ENCODE data around the gene RIPPLY3.
"Not testable (repeated sequence)": the region's sequence is repeated elsewhere in the genome, so short reads cannot be mapped to it uniquely, and the experiment has no call there.

Gene RIPPLY3

DNA sequence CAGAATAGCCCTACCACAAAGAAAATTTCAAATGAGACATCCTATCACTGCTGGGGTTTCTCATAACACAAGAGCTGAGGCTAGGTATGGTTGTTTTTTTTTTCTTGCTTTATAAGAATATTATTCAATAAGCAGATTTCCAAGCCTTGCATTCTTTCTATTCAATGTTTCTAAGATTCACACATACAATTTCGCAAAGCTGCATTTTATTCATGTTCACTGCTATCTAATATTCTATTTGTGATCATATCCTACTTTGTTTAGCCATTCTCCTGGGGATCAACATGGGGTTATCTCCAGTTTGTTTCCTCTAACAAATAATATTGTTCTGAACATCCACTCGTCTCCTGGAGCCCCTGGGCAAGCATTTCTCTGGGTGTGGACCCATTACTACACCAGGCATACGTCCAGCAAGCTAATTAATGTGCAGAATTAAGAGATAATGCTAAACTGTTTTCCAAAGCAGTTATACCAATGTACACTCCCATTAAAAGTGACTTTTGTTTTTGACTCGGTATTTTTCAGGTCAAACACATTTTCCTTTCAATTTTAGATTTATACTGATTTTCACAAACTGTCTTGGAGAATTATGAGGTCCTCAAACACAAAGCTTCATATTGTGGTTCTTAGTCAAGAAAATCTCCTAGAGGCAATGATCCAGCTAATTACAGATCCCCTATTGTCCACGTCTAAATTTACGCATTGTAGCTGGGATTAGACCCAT is 24.4 kb upstream of the RIPPLY3 start:
- DNase-seq, result no peak

DNA sequence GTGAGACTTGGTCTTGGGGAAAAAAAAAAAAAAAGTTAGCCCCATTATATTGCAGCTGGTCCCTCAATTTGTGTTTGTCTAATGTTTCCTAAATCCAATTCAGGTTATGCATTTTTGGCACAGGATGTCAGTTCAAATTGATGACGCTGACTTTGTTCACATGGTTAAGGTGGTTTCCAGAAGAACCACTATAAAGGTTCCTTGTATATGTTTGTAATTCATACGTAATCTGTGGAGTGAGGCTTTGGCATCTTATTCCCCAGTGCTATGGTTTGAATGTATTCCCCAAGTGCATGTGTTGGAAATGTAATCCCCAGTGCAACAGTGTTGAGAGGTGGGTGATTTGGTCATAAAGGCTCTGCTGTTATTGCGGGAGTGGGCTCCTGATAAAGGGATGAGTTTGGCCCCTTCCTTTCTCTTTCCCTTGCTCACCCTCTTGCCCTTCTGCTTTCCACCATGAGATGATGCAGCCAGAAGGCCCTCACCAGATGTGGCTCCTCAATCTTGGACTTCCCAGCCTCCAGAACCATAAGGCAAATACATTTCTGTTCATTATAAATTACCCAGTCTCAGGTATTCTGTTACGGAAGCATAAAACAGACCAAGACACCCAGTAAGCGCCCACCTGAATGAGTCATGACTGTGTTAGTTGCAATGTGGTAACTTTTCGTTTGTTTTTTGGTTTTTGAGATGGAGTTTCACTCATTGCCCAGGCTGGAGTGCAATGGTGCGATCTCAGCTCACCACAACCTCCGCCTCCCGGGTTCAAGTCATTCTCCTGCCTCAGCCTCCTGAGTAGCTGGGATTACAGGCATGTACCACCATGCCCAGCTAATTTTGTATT is 20.5 kb upstream of the RIPPLY3 start:
- DNase-seq, result no peak

DNA sequence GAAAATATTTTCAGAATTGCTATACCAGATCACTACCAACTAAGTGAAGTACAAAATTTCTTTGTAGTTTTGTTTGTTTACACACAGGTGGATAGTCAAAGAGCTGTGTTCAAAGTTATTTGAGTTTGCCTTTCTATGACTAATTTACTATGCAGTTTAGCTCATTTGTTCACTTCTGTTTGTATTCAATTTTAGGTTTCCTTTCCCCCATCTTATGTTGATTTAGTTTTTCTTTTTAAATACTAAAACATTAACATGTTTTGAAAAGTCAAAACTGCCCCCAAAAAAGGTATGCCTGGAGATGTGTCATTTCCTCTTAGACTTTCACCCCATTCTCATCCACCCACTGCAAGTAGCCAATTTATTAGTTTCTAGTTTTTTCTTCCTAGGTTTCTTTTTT is 18.7 kb upstream of the RIPPLY3 start:
- DNase-seq, result no peak

DNA sequence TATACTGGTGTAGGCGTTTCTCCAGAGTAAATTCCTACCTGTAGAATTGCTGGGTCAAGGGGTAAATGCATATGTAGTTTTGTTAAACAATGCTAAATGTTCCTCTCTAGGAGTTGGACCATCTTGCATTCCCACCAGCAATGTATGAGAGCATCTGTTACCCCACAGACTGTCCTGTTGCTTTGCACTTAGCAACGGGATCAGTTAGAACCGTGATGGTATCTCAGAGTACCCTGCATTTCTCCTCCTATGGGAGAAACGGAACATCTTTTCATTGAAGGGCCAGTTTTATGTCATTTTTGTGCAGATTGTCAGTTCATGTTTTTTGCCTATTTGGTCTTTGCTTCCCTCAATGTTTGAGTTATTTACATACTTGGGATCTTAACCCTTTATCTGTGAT is 18.0 kb upstream of the RIPPLY3 start:
- no peak for DNase-seq

DNA sequence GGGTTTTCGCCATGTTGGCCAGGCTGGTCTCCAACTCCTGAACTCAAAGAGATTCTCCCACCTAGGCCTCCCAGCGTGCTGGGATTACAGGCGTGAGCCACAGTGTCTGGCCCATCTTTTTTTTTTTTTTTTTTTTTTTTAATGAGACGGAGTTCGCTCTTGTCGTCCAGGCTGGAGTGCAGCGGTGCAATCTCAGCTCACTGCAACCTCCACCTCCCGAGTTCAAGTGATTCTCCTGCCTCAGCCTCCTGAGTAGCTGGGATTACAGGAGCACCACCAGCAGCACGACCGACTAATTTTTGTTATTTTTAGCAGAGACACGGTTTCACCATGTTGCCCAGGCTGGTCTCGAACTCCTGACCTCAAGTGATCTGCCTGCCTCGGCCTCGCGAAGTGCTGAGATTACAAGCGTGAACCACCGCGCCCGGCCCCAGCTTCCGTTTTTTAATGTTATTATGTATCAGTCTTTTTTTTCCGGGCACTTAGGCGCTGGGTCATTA is 17.3 kb upstream of the RIPPLY3 start:
- DNase-seq, result not testable (repeated sequence)

DNA sequence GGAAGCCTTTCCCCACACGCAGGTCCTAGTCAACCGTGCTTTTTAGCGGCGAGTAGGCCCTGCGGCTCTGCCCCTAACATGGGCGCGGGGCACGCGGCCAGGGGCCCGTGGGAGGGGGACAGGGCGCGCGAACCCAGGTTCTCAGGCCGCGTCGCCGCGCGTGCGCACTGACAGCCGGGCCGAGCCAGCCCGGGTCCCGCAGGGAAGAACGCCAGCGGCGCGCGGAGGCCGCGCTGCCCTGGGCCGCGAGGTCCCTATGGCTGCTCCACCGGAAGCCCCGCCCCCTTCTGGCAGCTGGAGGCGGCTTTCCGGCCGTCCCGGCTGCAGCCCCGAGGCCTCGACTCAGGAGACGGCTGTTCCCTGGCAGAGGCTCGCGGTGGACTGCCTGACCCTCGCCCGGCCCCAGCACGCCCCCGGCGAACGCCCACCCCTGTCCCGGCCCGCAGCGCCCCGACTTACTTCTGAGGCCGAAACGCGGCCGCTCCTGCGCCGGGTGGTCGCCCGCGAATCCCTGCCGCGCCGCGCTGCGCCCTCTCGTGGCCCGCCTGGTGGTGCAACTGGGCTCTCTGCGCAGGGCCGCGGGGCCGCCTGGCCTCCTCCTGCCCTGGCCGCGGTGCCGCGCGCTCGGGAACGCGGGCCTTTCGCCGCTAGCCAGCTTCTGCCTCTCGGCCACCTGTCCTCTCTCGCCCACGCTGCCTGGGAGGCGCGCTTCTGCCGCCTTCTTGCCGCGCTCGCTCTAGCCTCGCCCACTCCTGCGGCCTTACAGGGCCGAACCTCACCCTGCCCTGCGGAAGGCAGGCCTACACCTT is 16.6 kb upstream of the RIPPLY3 start:
- DNase-seq, result peak; percentile 43

DNA sequence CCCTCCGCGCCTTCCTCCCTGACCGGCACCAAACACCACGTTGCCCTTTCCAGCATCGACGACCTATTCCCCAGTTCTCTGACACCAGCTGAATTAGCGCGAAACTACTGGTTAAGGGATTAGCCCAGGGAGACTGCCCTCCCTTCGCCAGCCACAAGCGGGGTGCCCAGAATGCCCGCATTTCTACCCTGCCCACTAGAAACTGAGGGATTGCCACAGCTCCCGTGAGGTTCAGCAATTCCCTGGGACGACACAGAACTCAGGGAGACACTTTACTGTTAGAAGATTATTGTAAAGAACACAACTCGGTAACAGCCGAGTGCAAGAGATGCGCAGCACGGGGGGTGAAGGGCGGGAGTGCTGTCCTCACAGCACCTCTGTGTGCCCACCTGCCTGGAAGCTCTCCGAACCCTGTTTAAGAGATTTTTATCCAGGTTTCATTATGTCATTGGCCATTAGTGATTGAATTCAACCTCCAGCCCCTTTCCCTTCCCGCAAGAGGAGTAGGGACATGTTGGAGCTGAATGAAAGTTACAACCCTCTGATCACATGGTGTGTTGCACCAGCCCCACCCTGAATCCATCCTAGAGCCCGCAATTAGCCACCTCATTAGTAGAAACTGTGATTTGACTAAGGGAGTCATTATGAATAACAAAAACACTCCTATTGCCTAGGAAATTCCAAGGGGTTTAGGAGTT is 15.8 kb upstream of the RIPPLY3 start:
- DNase-seq, result no peak

DNA sequence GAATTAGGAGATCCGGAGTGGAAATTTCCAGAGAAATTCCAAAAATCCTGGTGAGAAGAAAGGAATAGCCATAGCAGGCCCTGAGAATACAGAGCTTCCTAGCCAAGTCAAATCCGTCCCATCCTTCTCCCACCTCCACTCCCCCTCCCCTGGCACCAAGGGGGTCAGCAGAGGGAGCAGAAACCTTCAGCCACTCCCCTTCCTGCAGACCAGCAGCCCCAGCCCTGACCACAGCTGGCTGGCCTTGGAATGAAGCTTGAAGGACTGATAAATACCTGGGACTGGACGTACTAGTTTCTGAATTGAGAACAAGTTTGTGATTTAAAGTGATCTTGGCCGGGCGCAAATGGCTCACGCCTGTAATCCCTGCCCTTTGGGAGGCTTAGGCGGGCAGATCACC is 13.8 kb upstream of the RIPPLY3 start:
- DNase-seq, result no peak

DNA sequence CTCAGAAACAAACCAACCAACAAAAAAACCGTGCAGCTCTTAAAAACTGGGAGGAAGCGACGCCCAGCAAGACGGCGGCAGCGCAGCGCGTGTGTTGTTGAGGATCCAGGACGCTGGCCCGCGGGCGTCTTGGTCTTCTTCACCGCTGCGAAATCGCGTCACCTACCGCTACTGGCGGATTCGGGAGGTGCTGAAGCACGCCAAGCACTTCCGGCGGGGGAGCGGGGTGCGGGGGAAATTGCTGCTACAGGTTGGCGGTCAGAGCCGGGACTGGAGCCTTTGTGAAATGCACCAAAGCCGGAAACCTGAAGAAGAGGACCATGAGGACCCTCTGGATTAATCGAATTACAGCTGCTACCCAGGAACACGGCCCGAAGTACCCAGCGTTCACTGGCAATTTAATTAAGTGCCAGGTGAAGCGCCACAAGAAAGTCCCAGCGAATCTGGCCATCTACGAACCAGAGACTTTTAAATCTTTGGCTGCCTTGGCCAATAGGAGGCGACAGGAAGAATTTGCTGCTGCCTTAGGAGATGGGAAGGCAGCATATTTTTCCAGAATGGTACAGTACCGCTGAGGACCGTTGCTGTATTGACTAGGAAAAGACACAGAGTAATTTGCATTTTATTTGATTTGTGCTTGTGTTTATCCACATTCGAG is 11.9 kb upstream of the RIPPLY3 start:
- DNase-seq, result no peak

DNA sequence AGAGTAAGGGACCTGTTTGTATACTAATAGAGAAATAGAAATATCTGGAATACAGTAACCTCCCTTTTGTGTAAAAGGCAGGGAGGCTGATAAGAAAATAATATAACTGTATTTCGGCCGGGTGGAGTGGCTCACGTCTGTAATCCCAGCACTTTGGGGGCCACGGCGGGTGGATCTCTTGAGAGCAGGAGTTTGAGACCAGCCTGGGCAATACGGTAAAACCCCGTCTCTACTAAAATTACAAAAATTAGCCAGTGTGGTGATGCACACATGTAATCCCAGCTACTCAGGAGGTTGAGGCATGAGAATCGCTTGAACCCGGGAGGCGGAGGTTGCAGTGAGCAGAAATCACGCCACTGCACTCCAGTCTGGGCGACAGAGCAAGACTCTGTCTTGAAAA is 11.2 kb upstream of the RIPPLY3 start:
- DNase-seq, result not testable (repeated sequence)

DNA sequence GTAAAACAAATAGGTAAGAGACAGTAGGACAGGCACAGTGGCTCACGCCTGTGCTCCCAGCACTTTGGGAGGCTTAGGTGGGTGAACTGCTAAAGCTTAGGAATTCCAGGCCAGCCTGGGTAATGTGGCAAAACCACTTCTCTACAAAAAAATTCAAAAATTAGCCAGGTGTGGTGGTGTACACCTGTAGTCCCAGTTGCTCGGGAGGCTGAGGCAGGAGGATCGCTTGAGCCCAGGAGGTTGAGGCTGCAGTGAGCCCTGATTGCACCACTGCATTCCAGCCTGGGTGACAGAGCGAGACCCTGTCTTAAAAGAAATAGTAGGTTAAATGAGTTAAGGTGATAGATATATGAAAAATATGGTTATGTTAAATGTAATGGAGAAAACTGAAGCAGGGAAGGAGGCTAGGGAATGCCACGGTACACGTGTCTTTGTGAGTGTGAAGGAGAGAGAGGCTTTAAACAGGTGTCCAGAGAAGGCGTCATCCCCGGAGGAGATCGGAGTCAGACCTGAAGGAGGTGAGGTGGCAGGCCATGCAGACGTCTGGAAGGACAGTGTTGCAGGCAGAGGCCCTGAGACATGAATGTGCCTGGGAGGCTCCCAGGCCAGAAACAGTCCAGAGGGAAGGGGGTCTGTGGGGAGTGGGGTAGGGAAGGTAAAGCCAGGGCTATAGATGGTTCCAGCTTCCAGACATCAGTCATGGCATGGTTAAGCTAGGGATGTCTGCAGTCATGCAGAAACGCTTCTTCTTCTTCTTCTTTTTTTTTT is 7.2 kb upstream of the RIPPLY3 start:
- no peak for DNase-seq

DNA sequence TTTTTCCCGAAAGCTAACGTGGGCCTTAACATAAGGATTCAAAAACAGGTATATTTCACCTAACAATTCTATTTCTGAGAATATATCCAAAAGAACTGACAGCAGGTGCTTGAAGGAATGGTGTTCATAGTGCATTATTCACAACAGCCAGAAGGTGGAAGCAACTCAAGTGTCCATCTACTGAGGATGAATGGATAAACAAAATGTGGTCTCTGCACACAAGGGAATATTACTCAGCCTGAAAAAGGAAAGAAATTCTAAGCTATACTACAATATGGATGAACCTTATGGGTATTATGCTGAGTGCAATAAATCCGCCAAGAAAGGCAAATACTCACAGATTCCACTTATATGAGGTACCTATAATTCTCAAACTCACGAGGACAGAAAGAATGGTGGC is 6.1 kb upstream of the RIPPLY3 start:
- DNase-seq, result no peak

DNA sequence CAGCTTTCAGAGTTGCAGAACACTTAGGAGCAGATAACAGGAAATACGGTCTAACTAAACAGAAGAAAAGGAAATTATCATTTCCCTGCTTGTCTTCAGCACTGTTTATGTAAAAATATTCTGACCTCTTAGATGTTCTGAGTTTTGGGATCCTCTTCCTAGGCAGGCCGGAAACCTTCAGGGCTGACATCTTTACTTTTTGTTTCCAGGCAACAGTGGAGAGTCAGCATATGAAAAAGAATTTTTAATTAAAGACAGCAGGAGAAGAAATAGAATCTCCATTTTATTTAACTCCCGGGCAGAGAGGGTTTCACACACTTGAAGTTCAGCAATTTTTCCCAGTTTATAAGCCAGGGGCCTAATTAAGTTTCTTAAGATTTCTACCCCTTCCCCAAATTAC is 5.1 kb upstream of the RIPPLY3 start:
- DNase-seq, result no peak

DNA sequence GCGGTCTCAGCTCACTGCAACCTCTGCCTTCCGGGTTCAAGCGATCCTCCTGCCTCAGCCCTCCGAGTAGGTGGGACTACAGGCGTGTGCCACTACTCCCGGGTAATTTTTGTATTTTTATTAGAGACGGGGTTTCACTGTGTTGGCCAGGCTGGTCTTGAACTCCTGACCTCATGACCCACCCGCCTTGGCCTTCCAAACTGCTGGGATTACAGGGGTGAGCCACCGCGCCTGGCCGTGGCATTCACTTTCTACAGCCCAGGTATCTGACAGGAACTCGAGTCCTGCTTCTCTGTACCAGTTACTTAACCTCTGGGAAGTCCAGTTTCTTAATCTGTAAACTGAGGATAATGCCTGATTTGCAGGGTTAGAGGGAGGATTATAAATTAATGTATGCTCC is 3.7 kb upstream of the RIPPLY3 start:
- DNase-seq, result not testable (repeated sequence)

DNA sequence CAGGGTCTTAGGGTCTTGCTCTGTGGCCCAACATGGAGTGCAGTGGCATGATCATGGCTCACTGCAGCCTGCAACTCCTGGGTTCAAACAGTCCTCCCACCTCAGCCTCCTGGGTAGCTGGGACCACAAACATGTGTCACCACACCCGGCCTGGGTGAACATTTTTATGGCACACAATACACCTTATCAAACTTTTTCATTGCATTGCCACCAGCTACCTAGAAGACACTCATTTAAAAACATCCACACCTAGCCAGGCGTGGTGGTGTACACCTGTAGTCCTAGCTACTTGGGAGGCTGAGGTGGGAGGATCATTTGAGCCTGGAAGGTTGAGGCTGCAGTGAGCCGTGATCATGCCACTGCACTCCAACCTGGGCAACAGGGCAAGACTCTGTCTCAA is 2.6 kb upstream of the RIPPLY3 start:
- not testable (repeated sequence) for DNase-seq

DNA sequence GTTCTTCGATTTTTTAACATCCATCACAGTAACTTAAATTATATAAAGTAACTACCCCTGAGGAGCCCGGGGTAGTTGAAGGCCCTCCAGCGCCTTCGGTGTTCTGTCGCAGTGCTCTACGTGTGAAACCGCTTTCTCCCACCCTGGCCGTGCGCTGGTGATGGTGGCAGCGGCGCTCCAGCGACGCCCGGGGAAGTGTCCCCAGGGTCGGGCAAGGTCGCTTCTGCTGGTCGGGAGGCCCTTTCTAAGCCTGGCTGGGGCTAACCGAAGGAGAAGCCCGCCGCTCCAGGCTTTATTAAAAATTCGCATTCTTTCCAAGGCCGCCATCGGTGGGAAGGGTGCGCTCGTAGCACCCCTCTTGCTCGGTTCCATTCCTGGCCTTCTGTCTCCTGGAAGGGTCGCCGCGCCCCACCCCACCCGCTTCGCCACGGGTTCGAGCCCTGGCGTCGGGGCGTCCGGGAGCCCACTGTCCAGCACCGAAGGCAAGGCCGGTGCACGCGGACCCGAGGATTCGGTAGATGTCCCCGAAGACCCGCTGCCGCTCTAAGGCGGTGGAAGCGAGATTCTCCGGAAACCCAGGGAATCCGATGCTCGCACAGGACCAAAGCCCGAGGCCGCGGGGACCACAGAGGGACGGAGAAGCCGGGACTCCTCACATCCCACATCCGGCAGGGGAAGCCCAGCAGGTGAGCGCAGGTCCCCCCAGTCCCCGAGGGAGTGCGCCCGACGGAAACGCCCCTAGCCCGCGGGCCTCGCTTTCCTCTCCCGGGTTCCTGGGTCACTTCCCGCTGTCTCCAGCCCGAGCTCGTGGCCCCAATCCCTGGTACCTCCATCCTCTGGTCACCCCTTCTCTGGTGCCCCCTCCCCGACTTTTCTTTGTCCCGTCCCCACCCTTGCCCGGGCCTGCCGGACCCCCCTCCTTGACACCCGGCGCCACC is 685 bp upstream of the RIPPLY3 start:
- no peak for DNase-seq

DNA sequence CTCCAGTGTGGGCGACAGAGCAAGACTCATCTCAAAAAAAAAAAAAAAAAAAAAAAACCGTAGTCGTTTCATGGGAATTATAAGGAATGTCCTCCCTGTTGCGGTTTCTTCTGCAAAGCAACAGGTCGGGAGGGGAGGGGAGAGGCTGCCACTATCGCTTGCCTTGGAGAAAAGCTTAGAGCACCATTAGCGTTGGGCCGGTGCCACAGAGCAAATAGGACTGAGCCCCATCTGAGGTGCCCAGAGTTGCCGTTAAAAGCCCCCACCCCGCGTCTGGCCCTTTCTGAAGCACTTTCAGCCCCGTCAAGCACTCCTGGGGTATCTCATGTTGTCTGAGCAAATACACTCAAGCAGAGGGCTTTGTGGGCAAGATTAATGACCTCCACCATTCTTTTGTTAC is 2.2 kb downstream of the RIPPLY3 start:
- DNase-seq, result no peak

DNA sequence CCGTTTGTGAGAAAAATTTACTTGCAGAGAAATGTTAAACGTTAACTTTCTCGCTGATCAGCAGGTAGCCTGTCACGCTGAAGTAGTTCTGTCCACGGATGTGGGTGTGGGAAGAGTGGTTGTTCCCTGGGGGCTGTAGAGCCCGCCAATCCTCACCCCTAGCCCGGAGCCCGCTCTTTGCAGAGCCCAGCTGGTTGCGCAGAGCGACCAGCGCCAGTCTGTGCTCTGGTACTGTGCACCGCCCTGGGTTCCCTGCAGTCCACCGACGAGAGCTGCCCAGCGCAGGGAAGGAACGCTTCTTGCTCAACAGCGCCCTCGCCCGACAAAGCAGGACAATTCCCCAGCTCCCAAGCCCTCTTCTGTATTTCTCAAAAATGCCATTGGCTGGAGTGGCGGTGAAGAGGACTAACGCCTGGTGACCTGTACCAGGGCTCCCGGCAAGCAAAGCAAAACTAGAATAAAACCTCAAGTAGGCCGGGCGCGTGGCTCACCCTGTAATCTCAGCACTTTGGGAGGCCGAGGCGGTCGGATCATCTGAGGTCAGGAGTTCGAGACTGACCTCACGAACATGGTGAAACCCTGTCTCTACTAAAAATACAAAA is 3.3 kb downstream of the RIPPLY3 start:
- DNase-seq, result peak; percentile 79

DNA sequence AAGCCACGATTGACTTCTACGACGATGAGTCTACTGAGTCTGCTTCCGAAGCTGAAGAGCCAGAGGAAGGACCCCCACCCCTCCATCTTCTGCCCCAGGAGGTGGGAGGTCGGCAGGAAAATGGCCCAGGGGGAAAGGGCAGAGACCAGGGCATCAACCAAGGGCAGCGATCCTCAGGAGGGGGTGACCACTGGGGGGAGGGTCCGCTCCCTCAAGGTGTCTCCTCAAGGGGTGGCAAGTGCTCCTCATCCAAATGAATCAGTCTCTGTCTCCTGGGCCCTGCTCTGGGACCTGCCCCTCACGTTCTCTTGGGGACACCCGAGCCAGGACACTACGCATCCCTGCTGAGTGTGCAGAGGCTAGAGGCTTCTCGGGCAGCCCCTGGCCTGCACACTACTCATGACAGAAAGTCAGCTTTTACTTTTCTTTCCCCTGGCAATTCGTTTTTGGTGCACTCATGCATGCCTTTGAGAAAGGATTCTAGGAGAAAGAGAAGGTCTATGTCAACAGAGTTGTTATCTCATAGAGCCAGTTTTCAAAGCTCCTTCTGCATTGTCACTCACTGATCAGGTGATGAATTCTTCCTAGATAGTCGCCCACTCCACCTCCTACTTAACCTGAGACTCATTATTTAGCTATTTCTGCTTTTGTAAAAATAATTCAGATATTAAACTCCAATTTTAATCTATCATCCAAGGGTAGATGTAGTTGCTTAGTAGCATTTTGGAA is 11.6 kb downstream of the RIPPLY3 start:
- DNase-seq, result no peak

All from NCI-H524 treated with DMSO at 0.1 percent for 48 hours (cell line).